DND-41 (cell line): Measurements from ENCODE around the gene PSTPIP2.

Experiments used
- ATAC-seq: fragments of 200-7000 bp; cut with Tn5 transposase; 3 replicates; pipeline ENCODE4 v1.9.1; 2021; ENCODE audit warnings: low read depth; ENCODE audit not compliant: insufficient read depth
- DNase-seq: peaks from one replicate; pipeline ENCODE4 v3.0.0-alpha.2; 2020
- H2AFZ ChIP-seq: 2 replicates; pipeline ENCODE4 v1.6.0; 2012; ENCODE audit warnings: low read depth, low read length
- H3K27ac ChIP-seq: 2 replicates; pipeline ENCODE4 v1.5.1; 2012; ENCODE audit warnings: low read length, inconsistent platforms
- H3K27me3 ChIP-seq: fragments of 200-600 bp; sonication (generic); 2 replicates; pipeline ENCODE4 v1.6.0; 2012; ENCODE audit warnings: low read length, mild to moderate bottlenecking, inconsistent platforms; ENCODE audit not compliant: insufficient read depth, poor library complexity
- H3K36me3 ChIP-seq: 2 replicates; pipeline ENCODE4 v1.5.1; 2012; ENCODE audit warnings: low read length, inconsistent platforms; ENCODE audit not compliant: insufficient read depth
- H3K4me1 ChIP-seq: 2 replicates; pipeline ENCODE4 v1.5.1; 2012; ENCODE audit warnings: mild to moderate bottlenecking, low read length; ENCODE audit not compliant: insufficient read depth
- H3K4me2 ChIP-seq: 2 replicates; pipeline ENCODE4 v1.6.0; 2012; ENCODE audit warnings: mild to moderate bottlenecking, moderate library complexity, low read length, inconsistent platforms; ENCODE audit not compliant: insufficient read depth
- H3K4me3 ChIP-seq, 2 experiments: fragments of 200-600 bp in 1 of 2; shearing (Covaris generic) in 1 of 2; 2 replicates each; pipeline ENCODE4 v1.5.1; 2012 to 2016; ENCODE audit warnings: inconsistent platforms in 2 of 2, low read length in 2 of 2, mild to moderate bottlenecking in 2 of 2, low read depth in 1 of 2, moderate library complexity in 1 of 2
- H3K79me2 ChIP-seq: 2 replicates; pipeline ENCODE4 v1.6.0; 2012; ENCODE audit warnings: low read length, inconsistent platforms; ENCODE audit not compliant: insufficient read depth
- H3K9ac ChIP-seq: 2 replicates; pipeline ENCODE4 v1.6.0; 2012; ENCODE audit warnings: low read depth, mild to moderate bottlenecking, inconsistent platforms, low read length, moderate library complexity
- H3K9me3 ChIP-seq: 2 replicates; pipeline ENCODE4 v1.5.1; 2012; ENCODE audit warnings: low read length, moderate library complexity, mild to moderate bottlenecking, inconsistent platforms; ENCODE audit not compliant: insufficient read depth, severe bottlenecking
- H4K20me1 ChIP-seq: 2 replicates; pipeline ENCODE4 v1.6.0; 2012; ENCODE audit warnings: low read length; ENCODE audit not compliant: insufficient read depth
- EZH2 ChIP-seq: IDR thresholded peaks from 3 replicates; pipeline ENCODE4 v1.6.1; 2012; ENCODE audit warnings: borderline replicate concordance, low read depth, mild to moderate bottlenecking, moderate library complexity, low read length, inconsistent platforms; ENCODE audit not compliant: severe bottlenecking
- TF ChIP-seq, protein P1 (sequence below): IDR thresholded peaks from 2 replicates; pipeline ENCODE4 v1.5.1; 2012; ENCODE audit warnings: borderline replicate concordance, low read length, moderate library complexity, mild to moderate bottlenecking; ENCODE audit not compliant: poor library complexity, severe bottlenecking; ENCODE audit errors: extremely low read depth

Gene PSTPIP2

DNA sequence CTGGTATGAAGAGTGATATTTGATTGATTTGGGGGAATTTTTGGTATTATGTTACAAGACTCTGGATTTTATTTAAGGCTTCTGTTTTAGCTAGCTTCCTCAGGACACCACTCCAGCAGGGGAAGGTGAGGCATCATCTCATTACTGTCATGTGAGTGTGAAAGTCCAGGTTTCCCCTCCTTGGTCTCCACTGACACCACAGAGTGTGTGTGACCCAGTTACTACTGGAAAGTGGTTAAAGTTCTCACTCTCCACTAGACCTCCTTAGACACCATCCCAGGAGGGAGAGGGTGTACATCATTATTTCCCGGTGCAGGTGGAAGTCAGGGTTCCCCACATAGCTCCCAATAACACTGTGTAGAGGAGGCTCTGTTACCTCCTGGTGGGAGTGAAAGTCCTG lies 69.1 kb downstream of the PSTPIP2 start:
- H3K9me3 ChIP-seq = peaks cover 9% of the 10 kb centered on the region
- H3K4me2 ChIP-seq = no peak overlapping the region
- no peak for TF ChIP-seq EZH2
- TF ChIP-seq, protein P1, sequence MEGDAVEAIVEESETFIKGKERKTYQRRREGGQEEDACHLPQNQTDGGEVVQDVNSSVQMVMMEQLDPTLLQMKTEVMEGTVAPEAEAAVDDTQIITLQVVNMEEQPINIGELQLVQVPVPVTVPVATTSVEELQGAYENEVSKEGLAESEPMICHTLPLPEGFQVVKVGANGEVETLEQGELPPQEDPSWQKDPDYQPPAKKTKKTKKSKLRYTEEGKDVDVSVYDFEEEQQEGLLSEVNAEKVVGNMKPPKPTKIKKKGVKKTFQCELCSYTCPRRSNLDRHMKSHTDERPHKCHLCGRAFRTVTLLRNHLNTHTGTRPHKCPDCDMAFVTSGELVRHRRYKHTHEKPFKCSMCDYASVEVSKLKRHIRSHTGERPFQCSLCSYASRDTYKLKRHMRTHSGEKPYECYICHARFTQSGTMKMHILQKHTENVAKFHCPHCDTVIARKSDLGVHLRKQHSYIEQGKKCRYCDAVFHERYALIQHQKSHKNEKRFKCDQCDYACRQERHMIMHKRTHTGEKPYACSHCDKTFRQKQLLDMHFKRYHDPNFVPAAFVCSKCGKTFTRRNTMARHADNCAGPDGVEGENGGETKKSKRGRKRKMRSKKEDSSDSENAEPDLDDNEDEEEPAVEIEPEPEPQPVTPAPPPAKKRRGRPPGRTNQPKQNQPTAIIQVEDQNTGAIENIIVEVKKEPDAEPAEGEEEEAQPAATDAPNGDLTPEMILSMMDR = no peak

GRCh38 chr18:46001892-46002291 lies 70.2 kb downstream of the PSTPIP2 start:
- TF ChIP-seq, protein P1 = no peak
- no peak for TF ChIP-seq EZH2
- ATAC-seq = no peak

More for the DNA sequence above, 69.1 kb downstream of the PSTPIP2 start:
- Histone ChIP-seq H3K4me3 (no peak overlapping the region), H4K20me1 (no peaks in the 10 kb centered on the region), H3K79me2 (no peaks in the 10 kb centered on the region), H3K27me3 (no peaks in the 10 kb centered on the region), H2AFZ (no peak overlapping the region), H3K9ac (no peak overlapping the region), H3K4me1 (peaks cover 32% of the 10 kb centered on the region), H3K27ac (no peak overlapping the region), H3K36me3 (no peaks in the 10 kb centered on the region)
- DNase-seq (no peak), ATAC-seq (no peak)

DNA sequence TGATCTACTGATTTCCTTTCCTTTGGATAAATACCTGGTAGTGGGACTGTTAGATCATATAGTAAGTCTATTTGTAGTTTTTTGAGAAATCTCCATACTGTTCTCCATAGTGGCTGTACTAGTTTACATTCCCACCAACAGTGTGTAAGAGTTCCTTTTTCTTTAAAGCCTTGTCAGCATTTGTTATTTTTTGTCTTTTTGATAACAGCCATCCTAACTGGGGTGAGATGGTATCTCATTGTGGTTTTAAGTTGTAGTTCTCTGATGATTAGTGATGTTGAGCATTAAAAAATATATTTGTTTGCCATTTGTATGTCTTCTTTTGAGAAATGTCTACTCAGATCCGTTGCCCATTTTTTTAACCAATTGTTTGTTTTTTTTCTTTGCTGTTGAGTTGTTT lies 71.0 kb downstream of the PSTPIP2 start:
- Histone ChIP-seq H3K27ac (peak overlapping the region; percentile 53; the same call in 1 of the 2 replicates), H4K20me1 (no peaks in the 10 kb centered on the region), H2AFZ (no peak overlapping the region), H3K9me3 (peaks cover 9% of the 10 kb centered on the region), H3K27me3 (no peaks in the 10 kb centered on the region), H3K79me2 (no peaks in the 10 kb centered on the region), H3K9ac (no peak overlapping the region), H3K4me3 (no peak overlapping the region), H3K4me2 (no peak overlapping the region), H3K36me3 (no peaks in the 10 kb centered on the region), H3K4me1 (peaks cover 43% of the 10 kb centered on the region)
- TF ChIP-seq, protein P1 = no peak
- TF ChIP-seq EZH2 = no peak
- ATAC-seq (peak; percentile 48), DNase-seq (no peak)

More at GRCh38 chr18:46001892-46002291, 70.2 kb downstream of the PSTPIP2 start:
- Histone ChIP-seq H2AFZ (no peak overlapping the region), H3K9me3 (peaks cover 9% of the 10 kb centered on the region), H3K4me3 (no peak overlapping the region), H3K27me3 (no peaks in the 10 kb centered on the region), H3K27ac (no peak overlapping the region), H3K9ac (no peak overlapping the region), H3K4me2 (no peak overlapping the region), H3K4me1 (peaks cover 41% of the 10 kb centered on the region), H4K20me1 (no peaks in the 10 kb centered on the region), H3K79me2 (no peaks in the 10 kb centered on the region), H3K36me3 (no peaks in the 10 kb centered on the region)
- no peak for DNase-seq

DNA sequence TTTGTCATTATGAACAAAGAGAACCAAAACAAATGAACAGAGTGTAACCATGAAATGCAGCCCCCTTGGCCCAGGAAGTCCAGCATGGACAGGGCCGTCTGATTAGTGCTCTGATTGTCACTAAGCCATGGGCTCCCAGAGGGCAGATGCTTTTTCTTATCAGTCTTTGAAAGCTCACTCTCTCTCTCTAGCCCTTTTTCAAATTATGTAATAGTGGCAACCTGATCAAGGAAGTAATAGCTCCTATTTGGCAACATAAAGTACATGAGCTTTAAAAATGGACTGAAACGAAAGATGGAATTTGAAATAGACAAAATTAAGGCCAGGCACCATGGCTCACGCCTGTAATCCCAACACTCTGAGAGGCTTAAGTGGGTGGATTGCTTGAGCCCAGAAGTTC lies 72.5 kb downstream of the PSTPIP2 start:
- Histone ChIP-seq H3K9me3 (peaks cover 9% of the 10 kb centered on the region), H4K20me1 (no peaks in the 10 kb centered on the region), H3K4me2 (no peak overlapping the region), H3K4me3 (no peak overlapping the region), H2AFZ (no peak overlapping the region), H3K79me2 (no peaks in the 10 kb centered on the region), H3K4me1 (peaks cover 43% of the 10 kb centered on the region), H3K27ac (no peak overlapping the region), H3K9ac (no peak overlapping the region), H3K27me3 (no peaks in the 10 kb centered on the region), H3K36me3 (no peaks in the 10 kb centered on the region)
- ATAC-seq = no peak
- no peak for DNase-seq
- no peak for TF ChIP-seq EZH2
- TF ChIP-seq, protein P1 = no peak
